A172 (cell line): ENCODE data around the gene APOA4. TPM values are rescaled to one million over a fixed set of nuclear protein-coding genes. Genes with fewer than 3 reads are reported as not detected.
"Not testable (repeated sequence)": the region's sequence is repeated elsewhere in the genome, so short reads cannot be mapped to it uniquely, and the experiment has no call there.

Experiments
- DNase-seq: peaks from one replicate; pipeline ENCODE4 v3.0.0-alpha.2; 2015; ENCODE audit warnings: low spot score
- total RNA-seq: library from RNA; depleted of rRNA; stranded (reverse); fragments of >200 nt; shearing (Covaris generic); gene quantifications from 2 replicates; pipeline ENCODE4 v1.2.3, GENCODE V29; 2014

APOA4 gene
- total RNA-seq, 1 experiment from 2014 or later, result not detected

DNA sequence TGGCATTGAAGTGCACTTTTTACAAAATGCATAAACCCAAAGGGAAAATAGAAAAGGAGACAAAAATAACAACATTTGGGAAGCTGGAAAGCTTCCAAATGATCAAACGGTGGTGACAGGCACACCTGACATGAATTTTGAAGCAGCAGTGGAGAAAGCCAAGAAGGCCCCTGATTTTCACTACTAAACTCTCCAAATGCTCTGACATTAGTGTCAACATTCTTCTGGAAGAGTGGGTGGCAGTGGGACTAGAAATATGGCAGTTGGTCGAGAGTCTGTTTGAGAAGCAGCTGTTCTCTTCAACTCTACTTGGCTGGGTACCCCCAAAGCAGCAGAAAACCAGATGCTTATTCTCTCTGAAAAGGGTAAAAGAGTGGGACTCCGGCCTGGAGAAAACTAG, 19.1 kb downstream of the APOA4 start:
- DNase-seq, result no peak

DNA sequence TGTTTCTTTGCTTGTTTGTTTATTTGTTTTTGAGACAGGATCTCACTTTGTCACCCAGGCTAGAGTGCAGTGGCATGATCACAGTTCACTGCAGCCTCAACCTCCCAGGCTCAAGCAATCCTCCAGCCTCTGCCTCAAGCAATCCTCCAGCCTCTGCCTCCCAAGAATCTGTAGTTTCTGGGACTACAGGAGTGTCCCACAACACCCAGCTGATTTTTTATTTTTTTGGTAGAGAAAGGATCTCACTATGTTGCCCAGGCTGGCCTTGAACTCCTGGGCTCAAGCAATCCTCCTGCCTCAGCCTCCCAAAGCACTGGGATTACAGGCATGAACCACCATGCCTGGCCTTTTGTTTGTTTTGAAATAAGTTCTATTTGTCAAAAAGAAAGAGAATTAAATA, 21.4 kb downstream of the APOA4 start:
- not testable (repeated sequence) for DNase-seq

DNA sequence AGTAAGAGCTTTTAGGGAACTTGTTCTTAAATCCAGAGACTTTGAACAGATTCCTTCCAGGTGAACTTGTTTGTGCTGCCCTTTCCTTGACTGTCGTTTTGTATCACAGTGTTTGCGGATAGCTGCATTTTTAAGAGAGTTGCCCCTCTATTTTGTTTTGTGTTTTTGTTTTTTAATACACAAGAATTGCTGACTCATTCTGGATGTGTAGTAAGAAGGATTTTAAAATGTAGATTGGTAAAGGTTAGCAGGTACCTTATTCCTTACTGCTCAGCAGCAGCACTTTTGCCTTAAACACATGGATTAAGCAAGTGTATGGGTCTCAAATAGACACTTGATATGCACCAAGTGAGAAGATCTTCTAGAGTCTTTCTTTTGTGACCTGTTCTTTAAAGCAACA, 22.5 kb downstream of the APOA4 start:
- DNase-seq, result no peak

DNA sequence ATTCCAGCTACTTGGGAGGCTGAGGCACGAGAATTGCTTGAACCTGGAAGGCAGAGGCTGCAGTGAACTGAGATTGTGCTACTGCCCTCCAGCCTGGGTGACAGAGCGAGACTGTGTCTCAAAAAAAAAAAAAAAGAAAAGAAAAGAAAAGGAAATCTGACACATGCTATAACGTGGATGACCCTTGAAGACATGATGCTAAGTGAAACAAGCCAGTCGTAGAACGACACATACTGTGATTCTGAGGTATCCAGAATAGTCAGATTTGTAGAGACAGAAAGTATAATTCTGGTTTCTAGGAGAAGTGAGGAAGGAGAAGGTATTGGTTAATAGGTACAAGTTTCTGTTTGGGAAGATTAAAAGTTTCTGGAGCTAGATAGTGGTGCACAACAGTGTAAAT, 24.7 kb downstream of the APOA4 start:
- DNase-seq, result no peak

DNA sequence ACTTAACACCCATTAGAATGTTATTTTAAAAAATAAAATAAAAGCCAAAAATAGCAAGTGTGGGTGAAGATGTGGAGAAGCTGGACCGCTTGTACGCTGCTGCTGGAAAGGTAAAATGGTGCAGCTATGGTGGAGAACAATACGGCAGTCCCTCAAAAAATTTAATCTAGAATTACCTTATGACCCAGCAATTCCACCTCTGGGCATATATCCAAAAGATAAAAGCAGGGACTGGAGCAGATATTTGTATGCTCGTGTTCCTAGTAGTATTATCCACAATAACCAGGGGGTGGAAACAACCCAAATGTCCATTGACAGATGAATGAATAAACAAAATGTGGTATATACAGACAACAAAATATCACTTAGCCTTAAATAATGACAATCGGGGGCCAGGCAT, 25.3 kb downstream of the APOA4 start:
- no peak for DNase-seq

DNA sequence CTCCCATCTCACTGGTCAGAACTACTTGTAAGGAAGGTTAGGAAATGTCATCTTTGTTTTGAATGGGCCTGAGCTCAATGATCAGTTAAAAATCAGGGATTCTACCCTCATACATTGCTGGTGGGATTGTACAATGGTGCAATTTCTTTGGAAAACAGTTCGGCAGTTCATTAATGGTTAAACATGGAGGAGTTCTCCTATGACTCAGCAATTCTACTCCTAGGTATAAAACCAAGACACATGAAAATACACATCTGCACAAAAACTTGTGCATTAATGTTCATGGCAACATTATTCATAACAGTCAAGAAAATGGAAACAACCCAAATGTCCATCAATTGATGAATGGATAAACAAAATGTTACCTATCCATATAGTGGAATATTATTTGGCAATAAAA, 26.6 kb downstream of the APOA4 start:
- no peak for DNase-seq

DNA sequence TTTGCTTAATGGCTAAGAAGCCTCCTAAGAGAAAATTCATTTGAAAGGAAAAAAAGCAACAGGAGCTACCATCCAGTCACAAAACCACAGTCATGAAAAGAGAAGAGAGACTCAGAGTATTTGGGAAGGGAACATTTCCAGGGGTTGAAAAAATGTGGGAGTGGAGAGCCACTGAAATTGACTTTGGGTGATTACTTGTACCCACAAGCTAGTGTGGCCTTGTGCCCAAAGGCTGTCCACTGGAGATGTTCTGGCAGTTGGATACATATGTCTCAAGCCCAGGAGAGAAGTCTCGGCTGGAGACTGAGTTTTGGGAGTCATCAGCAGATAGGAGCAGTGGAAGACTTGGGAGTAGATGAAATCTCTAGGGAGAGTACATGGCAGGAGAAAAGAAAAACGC, 28.3 kb downstream of the APOA4 start:
- DNase-seq, result no peak

DNA sequence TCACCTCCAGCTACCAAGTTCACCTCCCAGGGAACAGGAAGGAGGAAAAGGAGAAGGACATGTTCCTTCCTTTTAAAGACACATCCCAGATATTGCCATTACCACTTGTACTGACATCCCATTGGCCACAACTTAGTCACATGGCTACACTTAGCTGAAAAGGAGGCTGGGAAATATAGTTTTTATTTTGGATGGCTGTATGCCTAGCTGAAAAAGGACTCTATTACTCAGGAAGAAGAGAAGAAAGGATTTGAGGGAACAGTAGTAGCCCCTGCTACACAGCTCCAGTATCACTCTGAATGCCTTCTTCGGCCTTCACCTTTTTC, 29.4 kb downstream of the APOA4 start:
- DNase-seq, result no peak

DNA sequence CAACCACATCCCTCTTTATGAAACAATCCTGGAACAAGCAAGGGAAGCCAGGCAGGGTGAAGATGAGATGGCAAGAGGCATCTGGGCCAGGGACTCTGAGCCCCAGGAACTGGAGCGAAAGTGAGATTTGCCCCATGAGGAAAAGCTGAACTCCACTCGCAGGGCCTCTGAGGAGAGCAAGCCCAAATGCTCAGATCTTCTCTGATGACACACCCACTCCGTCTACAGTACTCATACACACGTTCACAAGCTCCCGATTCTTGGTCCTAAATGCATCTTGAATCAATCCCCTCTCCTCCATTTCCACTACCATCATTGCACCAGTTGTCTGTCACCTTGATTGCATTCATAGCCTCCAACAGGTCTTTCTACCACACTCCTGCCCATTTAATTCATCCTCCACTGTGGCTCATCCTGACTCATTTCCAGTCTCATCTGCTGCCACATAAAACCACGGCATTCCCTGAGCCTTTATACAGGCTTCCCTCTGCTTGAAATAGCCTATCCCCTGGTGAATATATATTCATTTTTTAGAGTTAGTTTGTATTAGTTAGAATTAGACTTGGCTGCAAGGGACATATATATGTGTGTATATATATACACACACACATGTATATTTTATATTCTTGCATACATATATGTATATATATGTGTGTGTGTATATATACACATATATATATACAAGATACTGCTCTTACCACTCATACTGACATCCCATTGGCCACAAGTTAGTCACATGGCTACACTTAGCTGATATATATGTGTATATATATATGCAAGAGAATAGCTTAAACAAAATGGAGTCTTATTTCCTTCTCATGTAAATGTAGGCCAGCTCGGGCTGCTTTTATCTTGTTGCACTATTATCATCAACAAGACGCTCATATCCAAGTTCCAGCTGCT, 30.0 kb downstream of the APOA4 start:
- peak; percentile 27 for DNase-seq

DNA sequence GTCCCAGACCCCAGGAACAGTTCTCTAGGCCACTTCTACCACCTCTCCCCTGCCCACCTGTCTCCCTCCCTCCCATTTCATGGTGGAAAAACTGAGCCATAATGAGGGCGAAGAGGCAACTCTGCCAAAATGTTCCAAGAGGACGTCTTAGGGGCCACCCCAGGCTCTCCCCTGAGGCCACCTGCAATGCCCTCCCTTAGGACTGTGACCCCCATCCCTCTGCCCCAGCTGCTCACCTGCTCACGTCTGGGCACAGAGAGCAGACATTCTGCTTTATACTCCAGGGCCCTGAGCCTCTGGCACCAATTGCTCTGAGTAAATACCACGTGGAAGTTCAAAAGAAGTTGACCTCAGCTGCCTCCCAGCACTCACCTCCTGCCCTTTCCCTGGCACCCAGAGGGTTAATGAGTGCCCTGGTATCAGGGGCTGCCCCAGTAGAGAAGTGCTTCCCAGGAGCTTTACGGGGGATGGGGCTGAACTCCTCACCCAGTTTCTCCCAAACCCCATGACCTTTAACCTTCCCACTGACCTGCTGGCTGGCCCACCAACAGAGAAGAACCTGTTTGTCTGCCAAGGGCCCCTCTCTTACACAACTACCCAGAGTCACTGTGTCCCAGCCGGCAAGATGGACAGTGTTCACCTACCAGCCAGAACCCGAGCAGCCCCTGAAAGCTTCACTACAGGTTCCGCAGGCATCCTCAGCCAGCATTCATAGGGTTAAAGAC, 30.8 kb downstream of the APOA4 start:
- DNase-seq, result no peak

DNA sequence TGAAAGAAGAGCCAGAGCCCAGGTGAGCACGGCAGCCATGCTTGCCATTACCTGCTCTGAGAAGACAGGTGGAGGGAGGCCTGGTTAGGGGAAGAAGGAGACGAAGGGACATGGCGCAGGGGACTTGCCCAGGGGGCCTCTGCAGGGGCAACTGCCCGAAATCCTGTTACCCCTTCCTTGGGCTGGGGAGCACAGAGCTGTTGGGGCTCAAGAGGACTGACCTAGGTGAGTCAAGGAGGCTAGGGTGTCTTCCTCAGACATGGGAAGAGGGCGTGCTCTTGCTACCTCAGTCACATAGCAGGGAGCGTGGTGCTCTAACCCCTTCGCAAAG, 31.3 kb downstream of the APOA4 start, which contains the start of gene APOA5:
Gene APOA5, minus strand, starts transcription at position 67 of the 331 bp plus-strand sequence. Its CDS starts 19 bp downstream, at position 48.
- DNase-seq, result no peak

DNA sequence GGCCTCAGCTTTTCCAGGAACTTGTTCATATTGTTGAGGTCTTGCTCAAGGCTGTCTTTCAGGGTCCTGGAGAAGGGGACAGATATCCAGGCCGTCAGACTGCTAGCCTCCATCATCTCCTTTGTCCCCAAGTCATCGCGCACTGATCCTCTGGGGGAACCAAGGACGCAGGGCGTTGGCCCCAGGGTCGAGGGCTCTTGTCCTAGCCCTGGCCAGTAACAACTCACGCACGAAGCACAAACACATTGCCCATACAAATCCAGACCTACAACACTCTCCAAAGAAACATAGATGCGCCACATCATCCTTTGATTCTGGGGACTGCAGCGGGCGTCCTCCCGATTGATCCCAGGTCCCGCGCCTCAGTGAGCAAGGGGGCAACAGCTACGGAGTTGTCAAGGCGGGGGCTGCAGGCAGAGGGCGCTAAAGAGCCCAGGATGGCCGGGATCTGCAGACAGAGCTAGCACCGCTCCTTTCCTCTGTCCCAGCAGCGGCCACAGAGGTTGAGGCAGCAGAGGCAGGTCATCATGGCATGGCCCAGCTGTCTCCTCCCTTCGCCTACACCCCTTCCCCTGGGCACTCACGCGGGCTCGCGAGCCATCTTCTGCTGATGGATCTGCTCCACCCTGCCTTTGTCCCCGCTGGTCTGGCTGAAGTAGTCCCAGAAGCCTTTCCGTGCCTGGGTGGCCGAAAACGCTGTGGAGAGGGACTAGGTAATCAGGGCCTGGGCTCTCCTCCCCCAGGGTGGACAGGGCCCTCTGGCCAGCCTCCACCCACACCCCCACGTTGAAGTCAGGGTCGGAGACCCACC, 31.9 kb downstream of the APOA4 start:
- no peak for DNase-seq

DNA sequence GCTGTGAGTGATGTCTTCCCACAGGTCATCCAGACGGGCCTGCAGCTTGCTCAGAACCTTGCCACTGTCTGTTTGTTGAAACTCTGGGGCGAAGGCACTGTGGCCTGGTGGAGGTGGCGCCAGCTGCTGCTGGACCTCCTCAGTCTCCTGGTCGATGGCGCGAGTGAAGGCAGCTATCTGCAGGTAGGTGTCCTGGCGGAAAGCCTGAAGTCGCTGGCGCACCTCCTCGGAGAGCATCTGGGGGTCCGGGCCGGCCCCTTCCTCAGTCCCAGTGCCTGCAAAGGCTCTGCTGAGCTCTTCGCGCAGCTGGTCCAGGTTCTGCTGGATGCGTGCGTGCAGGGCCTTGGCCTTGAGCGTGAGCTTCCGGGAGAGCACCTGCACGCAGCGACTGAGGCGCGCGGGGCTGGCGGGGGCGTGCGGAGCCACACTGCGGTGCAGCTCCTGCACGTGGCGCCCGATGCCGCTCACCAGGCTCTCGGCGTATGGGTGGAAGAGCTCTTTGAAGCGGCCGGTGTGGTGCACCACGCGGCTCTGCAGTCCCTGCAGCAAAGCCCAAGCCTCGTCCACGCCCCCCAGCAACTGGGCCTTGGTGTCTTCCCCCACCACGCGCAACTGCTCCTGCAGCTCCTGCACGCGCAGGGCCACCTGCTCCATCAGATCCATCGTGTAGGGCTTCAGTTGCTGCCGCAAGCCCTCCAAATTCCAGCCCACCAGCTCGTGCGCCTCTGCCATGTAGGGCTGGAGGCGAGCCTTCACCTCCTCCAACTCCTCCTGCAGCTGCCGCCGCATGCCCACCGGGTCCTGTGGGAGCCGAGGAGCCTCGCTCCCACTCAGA, 32.7 kb downstream of the APOA4 start:
- DNase-seq, result no peak

DNA sequence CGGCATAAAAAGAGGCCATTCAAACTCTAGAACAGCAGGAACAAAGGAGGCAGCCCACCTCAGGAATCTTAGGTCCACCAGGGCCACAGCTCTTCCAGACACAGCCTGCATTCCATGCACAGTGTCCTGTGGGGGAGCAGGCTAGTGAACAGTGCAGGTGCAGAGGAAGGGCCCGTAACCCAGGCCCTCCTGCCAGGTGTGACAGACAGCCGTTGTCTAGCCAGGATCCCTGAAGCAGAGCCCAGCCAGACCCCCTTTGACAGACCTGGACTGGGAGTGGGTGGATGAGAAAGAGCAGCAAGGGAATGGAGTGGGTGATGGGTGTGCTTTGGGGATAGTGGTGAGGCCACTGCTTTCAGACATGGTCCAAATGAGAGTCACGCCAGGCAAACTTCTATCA, 34.1 kb downstream of the APOA4 start:
- DNase-seq, result no peak

DNA sequence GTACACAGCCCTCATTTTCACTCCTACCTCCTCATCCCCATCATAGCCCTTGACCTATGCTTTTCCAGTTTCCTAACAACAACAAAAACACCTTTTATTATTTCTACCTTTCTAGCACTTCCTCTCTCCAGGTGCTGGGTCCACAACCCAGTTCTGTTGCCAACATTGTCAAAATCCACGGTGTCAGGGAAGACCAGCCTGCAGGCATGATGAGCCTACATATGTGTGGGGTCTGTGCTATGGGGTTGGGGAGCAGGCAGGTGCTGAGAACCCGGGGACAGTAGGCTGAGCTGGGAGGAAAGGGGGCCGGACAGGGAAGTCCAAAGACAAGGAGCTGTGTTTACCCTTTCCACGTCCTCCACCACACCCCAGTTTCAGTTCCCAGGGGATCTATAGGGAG, 34.6 kb downstream of the APOA4 start:
- DNase-seq, result no peak

DNA sequence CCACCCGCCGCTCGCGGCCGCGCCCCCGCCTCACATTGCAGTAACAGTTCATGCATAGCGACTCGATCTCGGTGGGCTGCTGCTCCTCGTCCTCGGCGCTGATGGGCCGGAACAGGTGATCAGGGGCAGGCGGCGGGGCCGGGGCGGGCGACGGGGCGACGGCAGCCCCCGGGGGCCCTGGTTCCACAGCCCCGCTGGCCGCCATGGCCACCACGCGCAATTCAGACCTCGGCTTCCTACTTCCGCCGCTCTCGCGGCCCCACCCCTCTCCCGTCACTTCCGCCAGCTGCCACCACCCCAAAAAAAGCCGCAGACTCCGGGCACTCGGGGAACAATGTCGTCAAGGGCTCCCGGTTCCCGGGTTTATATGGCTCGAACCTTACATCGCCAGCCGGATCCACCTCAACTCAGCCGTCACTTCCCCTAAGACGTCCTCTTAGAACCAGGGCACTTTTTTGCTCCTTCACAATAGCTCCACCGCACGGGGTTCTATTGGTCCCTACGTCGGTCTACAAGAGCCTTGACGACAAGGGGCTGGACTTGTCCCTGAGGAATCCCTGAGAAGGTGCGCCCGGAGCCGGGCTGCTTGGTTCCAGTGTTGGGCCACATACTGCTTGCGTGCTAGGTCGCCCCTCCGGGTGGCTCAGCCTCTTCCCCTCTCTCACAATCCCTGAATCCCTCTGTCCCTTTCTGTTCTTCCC, 35.2 kb downstream of the APOA4 start, which contains the start of gene ZPR1:
Gene ZPR1, minus strand, starts transcription at position 238 of the 701 bp plus-strand sequence. Its CDS starts 33 bp downstream, at position 205.
- DNase-seq, result peak; percentile 43

DNA sequence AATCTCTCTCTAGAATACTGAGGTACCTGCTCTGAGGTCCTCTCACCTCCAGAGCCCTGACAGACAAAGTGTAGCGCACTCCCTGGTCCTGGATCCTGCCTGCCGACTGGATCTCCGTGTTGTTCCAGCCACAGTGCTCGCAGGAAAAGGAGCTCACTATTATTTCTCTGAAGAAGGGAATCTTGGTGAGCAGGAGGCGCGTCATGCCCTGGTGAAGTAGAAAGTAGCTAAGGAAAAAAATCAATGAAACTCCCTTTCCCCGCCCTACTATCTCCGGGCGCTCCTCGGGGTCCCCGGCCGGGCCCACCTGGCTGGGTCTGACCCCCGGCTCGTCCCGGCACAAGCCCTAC, 35.7 kb downstream of the APOA4 start:
- no peak for DNase-seq

DNA sequence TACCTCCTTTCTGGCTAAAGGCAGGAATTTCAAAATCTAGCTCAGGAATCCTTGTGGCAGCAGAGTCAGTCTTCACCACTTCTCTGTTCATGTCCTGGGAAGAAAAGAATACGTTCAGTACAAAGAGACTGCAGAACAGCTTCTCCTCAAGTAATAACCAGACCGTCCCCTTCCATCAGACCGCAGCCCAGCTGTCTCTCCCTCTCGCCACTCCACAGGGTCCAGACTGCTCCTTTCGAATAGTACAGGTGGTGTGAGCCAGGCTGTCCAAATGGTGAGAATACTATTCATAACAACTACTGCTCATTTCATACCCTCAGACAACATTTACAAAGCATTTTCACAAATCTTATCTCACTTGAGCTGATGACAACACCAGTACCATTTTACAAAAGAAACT, 36.1 kb downstream of the APOA4 start:
- DNase-seq, result no peak

DNA sequence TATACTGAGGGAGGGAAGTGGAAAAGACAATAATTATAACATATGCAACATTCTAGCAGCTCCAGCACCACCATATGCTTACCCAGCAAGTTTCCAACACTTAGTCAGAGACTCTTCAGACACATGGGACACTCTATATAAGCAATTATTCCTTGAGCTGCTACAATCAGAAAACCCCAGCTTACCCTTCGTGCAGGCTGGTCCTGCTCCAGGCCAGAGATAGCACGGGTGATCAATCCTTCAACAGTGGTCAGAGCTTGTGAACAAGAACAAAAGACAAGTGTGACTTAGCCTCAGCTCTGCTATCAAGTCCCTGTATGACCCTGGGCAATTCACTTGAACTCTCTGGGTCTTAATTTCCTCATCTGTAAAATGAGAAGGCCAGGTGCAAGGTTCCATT, 36.8 kb downstream of the APOA4 start:
- no peak for DNase-seq

DNA sequence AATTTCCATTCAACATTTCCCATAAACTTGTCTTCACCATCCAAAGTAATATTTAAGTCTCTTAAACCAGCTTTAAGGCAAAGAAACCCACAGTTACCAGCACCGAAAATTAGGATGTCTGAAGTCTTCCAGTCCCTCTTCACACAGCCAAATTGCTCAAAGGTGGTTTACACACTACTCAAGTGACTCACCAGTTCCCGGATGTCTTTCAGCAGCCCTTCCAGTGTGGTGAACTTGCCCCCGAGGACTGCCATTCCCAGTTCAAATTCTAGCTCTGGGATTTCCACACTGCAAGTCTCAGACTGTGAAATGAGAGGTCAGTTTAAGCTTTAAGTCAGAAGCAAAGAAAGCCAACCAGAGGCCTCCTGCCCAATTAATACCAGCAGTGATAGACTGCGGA, 40.4 kb downstream of the APOA4 start:
- no peak for DNase-seq

DNA sequence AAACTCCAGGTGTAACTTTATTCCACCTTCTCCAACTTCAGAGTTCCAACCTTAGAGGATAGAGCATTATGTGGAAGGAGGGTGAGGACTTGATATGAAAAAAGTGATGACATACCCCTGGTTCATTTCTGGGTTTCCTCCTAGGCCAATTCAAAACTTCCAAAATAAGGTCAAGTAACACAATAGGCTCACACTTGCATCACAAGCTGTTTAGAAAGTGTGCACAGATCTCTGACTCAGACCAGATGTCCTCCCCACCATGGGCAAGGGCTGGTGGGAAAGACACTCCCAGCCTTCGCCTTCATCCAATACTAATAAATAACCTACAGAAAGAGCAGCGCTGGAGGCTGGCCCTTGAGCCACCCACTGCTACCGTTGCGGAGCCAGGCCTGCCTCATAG, 44.5 kb downstream of the APOA4 start:
- no peak for DNase-seq
